Tongue (tissue), 2 donors: ENCODE measurements around the gene NTM. TPM values are rescaled to one million over a fixed set of nuclear protein-coding genes. Genes with fewer than 3 reads are reported as not detected.

Experiments
- DNase-seq: peaks from one replicate; pipeline ENCODE4 v3.0.0-alpha.2; 2015
- total RNA-seq: library from RNA; depleted of rRNA; stranded (reverse); fragments of >200 nt; gene quantifications from one replicate; pipeline ENCODE4 v1.2.3, GENCODE V29; 2014

The NTM gene
- total RNA-seq, 1 donor from 2014 or later = 12.1 TPM

- DNase-seq = no peak
Observed at GRCh38 chr11:131866535-131867400, 496.4 kb downstream of the NTM start.

- DNase-seq = peak; percentile 90
Observed at GRCh38 chr11:131867457-131868257, 497.2 kb downstream of the NTM start.

GRCh38 chr11:131868629-131869507 lies 498.5 kb downstream of the NTM start:
- DNase-seq = no peak

GRCh38 chr11:131870305-131870704 lies 499.9 kb downstream of the NTM start:
- no peak for DNase-seq

- DNase-seq = no peak
Observed at GRCh38 chr11:131871006-131871405, 500.6 kb downstream of the NTM start.

- no peak for DNase-seq
Observed at GRCh38 chr11:131874070-131874469, 503.7 kb downstream of the NTM start.

- peak; percentile 38 for DNase-seq
Observed at GRCh38 chr11:131875611-131876010, 505.2 kb downstream of the NTM start.

GRCh38 chr11:131877246-131877942 lies 507.0 kb downstream of the NTM start:
- DNase-seq = no peak

- no peak for DNase-seq
Observed at GRCh38 chr11:131880316-131880715, 509.9 kb downstream of the NTM start.

- DNase-seq = no peak
Observed at GRCh38 chr11:131880976-131881375, 510.6 kb downstream of the NTM start.

GRCh38 chr11:131883332-131883731 lies 512.9 kb downstream of the NTM start:
- no peak for DNase-seq

- DNase-seq = no peak
Observed at GRCh38 chr11:131884461-131885073, 514.2 kb downstream of the NTM start.

- DNase-seq = no peak
Observed at GRCh38 chr11:131885431-131885830, 515.0 kb downstream of the NTM start.

- no peak for DNase-seq
Observed at GRCh38 chr11:131886201-131886600, 515.8 kb downstream of the NTM start.

- no peak for DNase-seq
Observed at GRCh38 chr11:131888230-131888855, 517.9 kb downstream of the NTM start.

GRCh38 chr11:131889146-131889577 lies 518.7 kb downstream of the NTM start:
- DNase-seq = peak; percentile 66

GRCh38 chr11:131889760-131890581 lies 519.6 kb downstream of the NTM start:
- no peak for DNase-seq

GRCh38 chr11:131893103-131893890 lies 522.9 kb downstream of the NTM start:
- no peak for DNase-seq

- DNase-seq = no peak
Observed at GRCh38 chr11:131893988-131894387, 523.6 kb downstream of the NTM start.
